ENCODE results near the gene KIF1C.
A peak's percentile ranks its signal among the peaks of the same experiment; 100 is the strongest.

The KIF1C gene

GRCh38 chr17:4997302-4998026 is at the start of gene KIF1C, which contains the start of gene INCA1:
Gene KIF1C (plus strand): TSS chr17:4997950. CDS start chr17:5000247, 2,297 bp downstream.
Gene INCA1 (minus strand): TSS chr17:4997522. CDS start chr17:4994437, 3,085 bp downstream.
- DNase-seq = peak; percentile 66 to 93

GRCh38 chr17:4948166-4948930 is 49.4 kb upstream of the KIF1C start, which contains the start of gene PFN1:
Gene PFN1 (minus strand): TSS chr17:4948530. CDS start chr17:4948394, 136 bp downstream.
- DNase-seq = peak; percentile 48 to 87

- DNase-seq = peak in 1 of 2 experiments; percentile 88
These were observed 48.8 kb upstream of the KIF1C start for GRCh38 chr17:4948931-4949320.

GRCh38 chr17:4949321-4950074 is 48.3 kb upstream of the KIF1C start:
- peak in 1 of 2 experiments; percentile 71 for DNase-seq

- peak in 1 of 2 experiments; percentile 55 for DNase-seq
These were observed 47.5 kb upstream of the KIF1C start for GRCh38 chr17:4950075-4950745.

GRCh38 chr17:4950746-4951204 is 47.0 kb upstream of the KIF1C start, which contains the start of gene ENO3:
Gene ENO3 (plus strand): TSS chr17:4951119. CDS start chr17:4951830, 711 bp downstream.
- peak in 1 of 2 experiments; percentile 35 for DNase-seq

GRCh38 chr17:4951486-4951885 is 46.3 kb upstream of the KIF1C start:
- DNase-seq = no peak

GRCh38 chr17:4953451-4953961 is 44.2 kb upstream of the KIF1C start:
- no peak for DNase-seq

GRCh38 chr17:4955091-4955490 is 42.7 kb upstream of the KIF1C start:
- DNase-seq = no peak

- DNase-seq = no peak
These were observed 41.2 kb upstream of the KIF1C start for GRCh38 chr17:4956493-4957061.

GRCh38 chr17:4958102-4958501 is 39.6 kb upstream of the KIF1C start:
- no peak for DNase-seq

GRCh38 chr17:4959261-4959965 is 38.3 kb upstream of the KIF1C start:
- DNase-seq = no peak

GRCh38 chr17:4960279-4960922 is 37.3 kb upstream of the KIF1C start:
- no peak for DNase-seq

GRCh38 chr17:4965311-4965986 is 32.3 kb upstream of the KIF1C start:
- DNase-seq = no peak

GRCh38 chr17:4966844-4967538 is 30.8 kb upstream of the KIF1C start:
- peak; percentile 97 to 99 for DNase-seq

- DNase-seq = peak; percentile 80 to 92
These were observed 29.9 kb upstream of the KIF1C start, which contains the start of gene SPAG7 for GRCh38 chr17:4967539-4968485. Gene SPAG7 (minus strand): TSS chr17:4967817. CDS start chr17:4967804, 13 bp downstream.

GRCh38 chr17:4968486-4969046 is 29.2 kb upstream of the KIF1C start:
- peak in 1 of 2 experiments; percentile 54 for DNase-seq

Measured in NCI-H526 (cell line).